Lower leg skin (tissue), 4 donors: ENCODE data around the gene ETS1. TPM values are rescaled to one million over a fixed set of nuclear protein-coding genes. Genes with fewer than 3 reads are reported as not detected.

Experiments used
- DNase-seq, 2 donors: peaks; one replicate each; pipeline ENCODE4 v3.0.0-alpha.2; 2019; ENCODE audit warnings: low spot score in 2 of 2
- H3K4me3 ChIP-seq: fragments of 200-600 bp; sonication (generic); 2 replicates; pipeline ENCODE4 v1.5.1; 2017; ENCODE audit warnings: mild to moderate bottlenecking, low read depth; ENCODE audit not compliant: poor library complexity, severe bottlenecking
- POLR2A ChIP-seq, 2 donors: fragments of 450-650 bp; IDR thresholded peaks; one replicate each; pipeline ENCODE4 v1.6.1; 2016 to 2017; ENCODE audit warnings: antibody characterized with exemption in 2 of 2, mild to moderate bottlenecking in 1 of 2, moderate library complexity in 1 of 2
- WGBS, 2 donors: methylation state at CpG; one replicate each; pipeline ENCODE4 v1.1.5; 2018; 5-methylcytosine and 5-hydroxymethylcytosine counted together
- intact Hi-C: fragments of 100-400 bp; cut with DNase I; formaldehyde crosslinking; loops from one replicate; pipeline ENCODE4 v1.15.0; 2023; ENCODE audit warnings: low total_unique reads
- total RNA-seq, 4 donors: library from RNA; depleted of rRNA; stranded (reverse); fragments of >200 nt; gene quantifications; one replicate each; pipeline ENCODE4 v1.1.0, GENCODE V29; 2016
- TF ChIP-seq, protein P1 (sequence below), 3 donors: fragments of 450-650 bp; IDR thresholded peaks; one replicate each; pipeline ENCODE4 v1.5.1; 2016; ENCODE audit warnings: antibody characterized with exemption in 3 of 3, mild to moderate bottlenecking in 3 of 3, moderate library complexity in 2 of 3

ETS1 gene
- total RNA-seq, 4 donors from 2014 or later: 20.6 to 38.7 (median 21.8) TPM

DNA sequence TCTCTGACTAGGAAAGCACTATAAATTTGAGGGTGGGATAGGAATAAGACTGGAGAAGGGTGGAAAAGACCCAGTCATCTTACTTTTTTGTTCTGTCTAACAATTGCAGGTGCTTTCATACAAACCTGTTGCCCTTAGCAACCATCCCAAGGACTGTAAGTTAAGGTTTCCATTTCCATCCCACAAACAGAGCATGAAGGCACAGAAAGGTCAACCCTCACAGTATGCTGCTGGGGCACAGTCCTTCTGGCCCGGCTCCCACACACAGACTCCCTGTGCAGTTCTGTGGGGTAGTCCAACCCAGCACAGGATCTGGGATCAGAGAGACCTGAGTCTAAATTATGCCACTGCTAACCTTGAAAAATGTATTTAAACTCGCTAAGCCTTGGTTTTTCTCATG is 38.4 kb upstream of the ETS1 start:
- no peak for DNase-seq
- H3K4me3 ChIP-seq: no peak overlapping the region
- intact Hi-C loops: loop anchor here (2.0 kb wide), 1 partner anchor 331 kb away; no protein-coding TSS in a partner anchor
- WGBS, 2 donors: 96 to 97% methylated on average over 2 of the region's 2 CpGs
- TF ChIP-seq, protein P1, sequence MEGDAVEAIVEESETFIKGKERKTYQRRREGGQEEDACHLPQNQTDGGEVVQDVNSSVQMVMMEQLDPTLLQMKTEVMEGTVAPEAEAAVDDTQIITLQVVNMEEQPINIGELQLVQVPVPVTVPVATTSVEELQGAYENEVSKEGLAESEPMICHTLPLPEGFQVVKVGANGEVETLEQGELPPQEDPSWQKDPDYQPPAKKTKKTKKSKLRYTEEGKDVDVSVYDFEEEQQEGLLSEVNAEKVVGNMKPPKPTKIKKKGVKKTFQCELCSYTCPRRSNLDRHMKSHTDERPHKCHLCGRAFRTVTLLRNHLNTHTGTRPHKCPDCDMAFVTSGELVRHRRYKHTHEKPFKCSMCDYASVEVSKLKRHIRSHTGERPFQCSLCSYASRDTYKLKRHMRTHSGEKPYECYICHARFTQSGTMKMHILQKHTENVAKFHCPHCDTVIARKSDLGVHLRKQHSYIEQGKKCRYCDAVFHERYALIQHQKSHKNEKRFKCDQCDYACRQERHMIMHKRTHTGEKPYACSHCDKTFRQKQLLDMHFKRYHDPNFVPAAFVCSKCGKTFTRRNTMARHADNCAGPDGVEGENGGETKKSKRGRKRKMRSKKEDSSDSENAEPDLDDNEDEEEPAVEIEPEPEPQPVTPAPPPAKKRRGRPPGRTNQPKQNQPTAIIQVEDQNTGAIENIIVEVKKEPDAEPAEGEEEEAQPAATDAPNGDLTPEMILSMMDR (IDR thresholded peaks at IDR 0.05): no peak
- no peak for TF ChIP-seq POLR2A (IDR thresholded peaks at IDR 0.05)

DNA sequence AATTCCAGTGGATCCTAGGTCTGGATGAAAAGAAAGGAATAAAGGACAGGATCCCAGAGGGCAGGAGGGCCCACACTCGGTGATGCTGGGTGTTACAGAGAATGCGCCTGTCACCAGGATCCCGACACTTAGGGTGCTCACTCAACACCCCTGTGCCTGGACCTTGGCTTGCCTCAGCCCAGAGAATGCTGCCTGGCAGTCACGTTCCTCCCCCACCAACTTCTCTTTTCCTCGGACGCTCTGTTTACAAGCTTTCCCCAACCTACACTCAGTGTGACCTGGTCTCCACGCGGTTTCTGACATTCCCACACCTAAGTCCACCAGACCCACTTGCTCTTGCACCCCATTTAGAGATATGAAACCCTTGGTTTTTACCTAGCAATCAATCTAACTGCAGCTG is 38.0 kb upstream of the ETS1 start:
- no peak overlapping the region for H3K4me3 ChIP-seq
- intact Hi-C loops: no loop called here
- WGBS, 2 donors: 87 to 88% methylated on average over 8 of the region's 8 CpGs
- DNase-seq: no peak
- TF ChIP-seq, protein P1 (IDR thresholded peaks at IDR 0.05): no peak
- TF ChIP-seq POLR2A (IDR thresholded peaks at IDR 0.05): no peak

DNA sequence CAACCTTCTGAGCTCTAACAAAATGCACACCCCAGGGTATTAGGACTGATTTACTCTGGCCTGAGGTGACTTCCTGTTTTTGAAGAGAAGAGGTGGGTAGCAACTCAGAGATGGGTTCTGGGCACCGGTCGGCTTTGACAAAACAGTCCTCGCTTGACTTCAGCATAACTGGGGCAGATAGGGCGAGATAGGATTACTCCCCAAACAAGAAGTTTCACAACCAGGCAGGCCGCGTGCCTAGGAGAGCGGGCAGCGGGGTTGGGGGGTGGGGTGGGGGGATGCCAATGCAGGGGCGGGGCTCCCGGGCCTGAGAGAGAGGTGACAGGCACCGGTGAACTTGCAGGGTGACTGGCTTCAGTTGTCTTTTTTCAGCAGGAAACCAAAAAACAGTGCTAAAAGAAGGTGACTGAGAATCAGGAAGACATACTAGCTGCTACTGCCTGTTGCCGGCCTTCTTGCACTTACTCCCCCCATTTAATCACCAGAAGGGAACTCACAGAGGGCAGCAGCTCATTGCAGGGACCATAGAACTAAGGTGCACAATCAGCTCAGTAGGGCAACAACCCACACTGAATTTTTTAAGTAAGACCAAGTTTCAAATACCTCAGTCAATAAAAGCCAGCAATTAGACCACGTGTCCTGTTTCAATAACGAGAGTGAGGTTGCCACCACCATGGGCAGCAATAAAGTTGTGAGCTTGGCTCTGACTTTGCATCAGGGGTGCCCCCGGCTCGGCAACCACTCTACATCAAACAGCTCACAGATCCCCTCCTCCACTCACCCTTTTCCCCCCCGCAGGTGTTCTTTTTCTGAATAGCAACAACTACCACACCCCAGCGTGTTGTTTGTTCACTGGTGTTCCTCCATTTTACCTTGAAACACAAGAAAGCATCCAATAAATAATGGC is 37.2 kb upstream of the ETS1 start:
- H3K4me3 ChIP-seq: no peak overlapping the region
- no peak for DNase-seq
- WGBS, 2 donors: 76 to 77% methylated on average over 18 of the region's 18 CpGs
- intact Hi-C loops: no loop called here
- TF ChIP-seq POLR2A (IDR thresholded peaks at IDR 0.05): no peak
- TF ChIP-seq, protein P1 (IDR thresholded peaks at IDR 0.05): no peak

DNA sequence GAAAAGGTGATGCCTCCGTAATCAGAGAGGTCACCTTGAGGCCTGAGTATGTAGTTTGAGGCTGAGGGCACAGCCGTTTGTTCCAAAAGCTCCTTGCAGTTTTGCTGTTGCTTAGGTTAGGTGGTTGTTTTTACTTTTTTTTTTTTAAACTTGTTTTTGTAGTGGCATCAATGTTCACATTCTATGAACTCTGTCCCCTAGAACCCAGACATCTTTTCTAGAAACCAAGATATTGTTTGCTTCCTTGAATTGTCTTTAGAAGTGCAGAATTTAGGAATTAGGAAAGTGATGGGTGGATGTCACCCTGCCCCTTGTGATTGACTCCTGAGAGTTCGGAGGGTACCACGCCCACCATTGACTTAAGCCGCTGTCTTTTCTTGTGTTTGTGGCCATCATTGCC is 35.7 kb upstream of the ETS1 start:
- no peak for TF ChIP-seq POLR2A (IDR thresholded peaks at IDR 0.05)
- TF ChIP-seq, protein P1 (IDR thresholded peaks at IDR 0.05): no peak
- intact Hi-C loops: no loop called here
- 76 to 85% methylated on average over 5 of the region's 5 CpGs for WGBS, 2 donors
- H3K4me3 ChIP-seq: no peak overlapping the region
- no peak for DNase-seq

DNA sequence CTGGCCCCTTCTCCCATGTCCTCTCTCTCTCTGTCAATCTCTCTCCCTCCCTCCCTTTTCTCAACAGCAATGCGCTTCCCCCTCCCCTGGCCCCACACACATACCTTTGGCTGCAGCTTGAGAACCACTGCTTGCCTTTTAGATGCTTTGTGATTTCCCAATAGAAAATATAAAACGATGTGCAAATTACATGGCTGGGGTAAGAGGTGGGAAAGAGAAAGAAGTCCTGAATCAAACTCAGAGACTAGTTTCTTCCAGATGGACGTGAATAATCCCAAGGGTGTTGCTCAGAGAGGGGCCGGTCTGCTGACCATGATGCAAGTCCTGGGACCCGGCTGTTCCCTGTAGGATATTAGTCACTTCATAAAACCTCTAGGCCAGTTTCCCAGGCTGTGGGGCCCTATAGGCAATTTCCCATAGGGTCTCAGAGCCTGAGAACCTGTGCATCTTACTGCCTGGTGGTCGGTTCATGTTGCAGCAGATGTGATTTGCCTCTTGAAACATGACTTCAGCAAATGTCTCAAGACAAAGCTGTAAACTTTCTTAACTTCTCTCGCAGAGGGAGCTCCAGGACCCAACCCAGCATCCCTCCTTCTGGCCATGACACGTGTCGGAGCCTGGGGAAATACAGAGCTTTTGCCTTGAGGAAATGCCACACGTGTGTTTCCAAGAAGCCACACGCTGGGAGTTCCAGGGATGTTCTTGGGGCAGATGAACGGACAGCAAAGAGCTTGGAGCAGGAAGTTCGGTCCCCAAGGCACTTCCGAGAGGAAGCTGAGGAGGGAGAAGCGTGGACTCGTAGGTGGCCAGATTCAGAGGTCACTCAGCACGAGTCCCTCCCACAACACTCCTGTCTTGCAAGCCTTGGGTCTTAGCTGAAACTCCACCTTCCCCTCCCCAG is 34.5 kb upstream of the ETS1 start:
- WGBS, 2 donors: 60 to 68% methylated on average over 17 of the region's 17 CpGs
- DNase-seq: peak in 1 of 2 donors; percentile 50
- intact Hi-C loops: no loop called here
- H3K4me3 ChIP-seq: no peak overlapping the region
- TF ChIP-seq, protein P1 (IDR thresholded peaks at IDR 0.05): no peak
- no peak for TF ChIP-seq POLR2A (IDR thresholded peaks at IDR 0.05)
